GM21526 (cell line): Measurements from ENCODE around the gene TSC1.
"Not testable (repeated sequence)": the region's sequence is repeated elsewhere in the genome, so short reads cannot be mapped to it uniquely, and the experiment has no call there.

ENCODE experiments used
- ATAC-seq: cut with Tn5 transposase; IDR thresholded peaks from one replicate; pipeline ENCODE4 v1.9.1; 2021; ENCODE audit warnings: moderate library complexity; ENCODE audit not compliant: unreplicated experiment, low FRiP score

Gene TSC1

GRCh38 chr9:132978112-132978450 is 33.7 kb upstream of the TSC1 start:
- no peak for ATAC-seq

GRCh38 chr9:132976571-132976970 is 32.2 kb upstream of the TSC1 start:
- ATAC-seq = no peak

GRCh38 chr9:132975961-132976360 is 31.5 kb upstream of the TSC1 start:
- ATAC-seq = no peak

- ATAC-seq = no peak
Measured at GRCh38 chr9:132973713-132974112, 29.3 kb upstream of the TSC1 start.

- no peak for ATAC-seq
Measured at GRCh38 chr9:132973166-132973565, 28.8 kb upstream of the TSC1 start.

- no peak for ATAC-seq
Measured at GRCh38 chr9:132970324-132971062, 26.1 kb upstream of the TSC1 start.

- ATAC-seq = no peak
Measured at GRCh38 chr9:132969783-132970182, 25.4 kb upstream of the TSC1 start.

GRCh38 chr9:132967908-132968307 is 23.5 kb upstream of the TSC1 start:
- ATAC-seq = not testable (repeated sequence)

GRCh38 chr9:132965478-132965877 is 21.1 kb upstream of the TSC1 start:
- no peak for ATAC-seq

GRCh38 chr9:132961002-132961401 is 16.6 kb upstream of the TSC1 start:
- ATAC-seq = no peak

- ATAC-seq = no peak
Measured at GRCh38 chr9:132957805-132958204, 13.4 kb upstream of the TSC1 start.

- ATAC-seq = no peak
Measured at GRCh38 chr9:132955768-132956167, 11.4 kb upstream of the TSC1 start.

GRCh38 chr9:132955123-132955522 is 10.7 kb upstream of the TSC1 start:
- no peak for ATAC-seq

GRCh38 chr9:132949709-132950108 is 5.3 kb upstream of the TSC1 start:
- ATAC-seq = no peak

GRCh38 chr9:132948482-132949050 is 4.2 kb upstream of the TSC1 start:
- ATAC-seq = no peak

GRCh38 chr9:132947756-132948155 is 3.3 kb upstream of the TSC1 start:
- ATAC-seq = no peak

- ATAC-seq = no peak
Measured at GRCh38 chr9:132946631-132947295, 2.3 kb upstream of the TSC1 start.

GRCh38 chr9:132946211-132946610 is 1.8 kb upstream of the TSC1 start:
- ATAC-seq = no peak

- no peak for ATAC-seq
Measured at GRCh38 chr9:132945186-132946130, 1.0 kb upstream of the TSC1 start.

- ATAC-seq = peak; percentile 27
Measured at GRCh38 chr9:132943651-132944293, 644 bp downstream of the TSC1 start.
